Measurements from ENCODE around the gene ZCCHC2.

Gene ZCCHC2

DNA sequence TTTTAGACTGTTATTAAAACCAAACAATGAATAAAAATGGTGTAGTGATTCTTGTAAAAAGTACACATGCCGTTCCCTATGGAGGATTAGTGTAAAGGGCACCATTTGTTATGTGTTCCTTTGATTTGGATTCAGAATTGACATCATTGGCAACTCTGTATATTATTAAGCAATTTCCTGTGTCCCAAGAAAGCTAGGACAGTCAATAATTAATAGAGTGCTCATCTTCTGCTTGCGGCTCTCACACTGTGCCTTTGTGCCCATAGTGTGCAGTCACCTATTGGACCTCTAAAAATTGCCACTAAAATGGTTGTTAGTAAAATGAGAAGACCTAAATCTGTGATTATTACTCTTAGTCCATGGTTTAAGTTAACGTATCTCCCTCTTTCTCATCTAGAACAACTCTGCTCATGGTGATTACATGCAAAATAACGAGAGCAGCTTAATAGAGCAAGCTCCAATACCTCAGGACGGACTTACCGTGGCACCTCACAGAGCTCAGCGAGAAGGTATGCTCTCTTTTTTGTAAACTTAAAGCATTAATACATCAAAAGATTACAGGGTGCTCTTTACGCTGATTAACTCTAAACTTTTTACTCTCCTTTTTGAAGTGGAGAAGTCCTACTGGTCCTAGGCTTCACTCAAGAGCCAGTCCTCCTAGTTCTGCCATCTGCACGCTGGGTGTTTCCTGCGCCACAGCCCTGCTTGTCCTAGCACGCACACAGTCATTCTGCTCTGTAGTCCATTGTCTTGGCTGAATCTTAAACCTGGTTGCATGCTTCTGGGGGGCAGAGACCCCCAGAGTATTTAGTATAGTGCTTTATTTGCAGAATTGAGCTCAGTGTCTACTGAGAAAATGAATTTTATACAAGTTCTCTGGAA, 16.7 kb downstream of the ZCCHC2 start:
- DNase-seq: no peak

- no peak for DNase-seq
These were observed 20.2 kb downstream of the ZCCHC2 start for GRCh38 chr18:62543021-62543420.

DNA sequence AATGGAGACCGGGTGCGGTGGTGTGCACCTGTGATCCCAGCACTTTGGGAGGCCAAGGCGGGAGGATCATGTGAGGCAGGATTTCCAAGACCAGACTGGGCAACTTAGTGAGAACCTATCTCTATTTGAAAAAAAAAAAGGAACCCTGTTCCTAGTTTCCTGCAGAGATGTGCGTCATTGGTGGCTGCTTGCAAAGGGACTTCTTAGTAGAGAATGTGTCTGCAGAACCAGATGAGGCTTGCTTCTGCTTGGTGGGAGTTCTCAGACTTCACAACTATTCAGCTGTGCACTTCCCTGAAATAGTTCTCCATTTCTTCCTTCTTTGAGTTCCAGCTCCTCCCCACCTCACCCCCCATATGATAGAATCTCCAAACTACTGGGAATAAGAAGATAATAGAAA, 22.3 kb downstream of the ZCCHC2 start:
- DNase-seq: no peak

DNA sequence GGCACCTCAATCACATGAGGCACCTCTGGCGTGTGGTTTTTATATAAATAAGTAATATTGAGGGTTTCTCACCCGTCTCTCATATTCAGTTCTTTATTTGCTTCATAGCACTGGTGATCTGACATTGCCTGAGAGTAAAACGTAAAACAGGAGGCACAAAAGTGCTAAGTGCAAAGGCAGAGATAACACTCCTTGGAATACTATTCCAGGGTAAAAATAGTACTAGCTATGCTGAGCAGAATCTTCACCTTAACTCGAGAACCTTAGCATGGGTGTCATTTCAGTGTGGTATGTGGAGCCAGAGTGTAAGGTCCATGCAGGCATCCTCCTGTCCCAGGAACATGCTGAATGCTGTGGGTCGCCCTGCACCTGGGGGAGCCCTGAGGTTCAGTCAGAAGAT, 26.9 kb downstream of the ZCCHC2 start:
- DNase-seq: no peak

DNA sequence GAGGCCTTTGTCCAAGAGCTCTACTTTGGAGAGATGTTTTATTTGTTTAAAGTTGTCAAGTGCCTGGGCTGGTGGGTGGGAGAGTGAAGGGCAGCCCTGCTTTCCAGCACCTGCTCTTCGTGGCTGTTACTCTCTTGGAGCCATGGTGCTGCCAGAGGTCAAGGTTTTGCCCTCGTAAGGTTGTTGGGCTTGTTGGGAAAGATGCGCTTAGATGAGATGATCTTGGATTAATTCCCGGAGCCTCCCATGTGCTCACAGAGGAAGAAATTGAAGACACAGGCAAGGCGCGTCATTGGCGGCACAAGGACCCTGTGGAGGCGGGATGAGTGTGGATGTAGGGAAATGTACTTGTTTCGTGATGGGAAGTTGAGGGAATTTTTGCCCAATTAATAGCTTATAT, 27.9 kb downstream of the ZCCHC2 start:
- no peak for DNase-seq

DNA sequence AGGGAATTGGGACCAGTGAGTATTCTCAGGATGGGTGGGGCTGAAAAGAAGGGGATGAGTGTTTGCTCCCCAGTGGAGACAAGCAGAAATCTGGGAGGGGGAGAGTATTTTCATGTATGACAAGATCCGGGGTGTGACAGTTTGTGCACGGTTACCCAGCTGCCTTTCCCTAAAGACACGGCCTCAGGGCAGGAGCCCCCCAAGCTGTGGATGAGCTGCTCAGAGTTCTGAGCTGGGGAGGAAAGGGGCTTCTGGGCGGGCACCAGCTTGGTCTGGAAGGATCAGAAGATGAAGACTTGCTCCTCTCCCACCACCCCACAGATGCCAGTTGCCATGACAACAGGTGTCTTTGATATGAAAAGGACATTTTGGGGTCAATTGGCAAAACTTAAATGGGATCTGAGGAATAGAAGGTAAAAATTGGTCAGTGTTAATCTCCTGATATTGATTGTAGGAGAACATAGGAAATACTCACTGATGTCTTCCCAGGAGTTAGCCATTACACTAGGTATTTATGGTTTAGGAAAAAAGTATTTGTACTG, 29.2 kb downstream of the ZCCHC2 start:
- no peak for DNase-seq

DNA sequence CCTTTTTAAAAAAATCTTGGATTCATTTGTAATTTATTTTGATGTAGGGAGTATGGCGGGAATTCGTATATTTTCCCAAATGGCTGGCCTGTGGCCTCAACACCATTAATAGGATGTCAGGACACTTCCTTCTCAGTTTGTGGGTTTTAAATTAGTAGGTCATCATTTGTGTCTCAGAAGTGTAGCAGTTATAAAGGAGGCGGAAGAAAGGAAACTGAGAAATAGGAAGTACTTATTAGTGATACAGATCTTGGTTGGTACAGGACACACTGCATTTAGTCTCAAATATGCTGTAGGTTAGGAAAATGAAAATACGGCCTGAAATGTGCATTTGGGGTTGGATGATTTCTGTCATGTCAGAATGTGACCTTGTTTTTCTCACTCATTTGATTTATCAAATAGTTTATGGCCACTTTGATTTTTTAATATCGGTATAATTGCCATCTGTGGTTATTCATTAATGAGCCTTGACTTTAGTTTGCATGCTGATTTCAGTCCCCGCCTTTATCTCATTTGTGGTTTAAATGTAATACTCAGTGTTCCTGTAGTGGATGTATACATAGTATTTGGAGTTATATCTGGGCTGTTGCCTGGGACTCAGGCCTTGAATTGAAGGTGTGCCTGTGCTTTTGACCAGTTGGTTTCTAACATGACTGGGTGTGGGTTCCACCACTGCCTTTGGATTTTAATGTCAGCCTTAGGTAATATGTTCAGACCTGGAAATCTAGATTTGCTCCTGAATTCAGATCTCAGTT, 31.4 kb downstream of the ZCCHC2 start:
- no peak for DNase-seq

GRCh38 chr18:62555135-62555534, 32.3 kb downstream of the ZCCHC2 start:
- DNase-seq: no peak

DNA sequence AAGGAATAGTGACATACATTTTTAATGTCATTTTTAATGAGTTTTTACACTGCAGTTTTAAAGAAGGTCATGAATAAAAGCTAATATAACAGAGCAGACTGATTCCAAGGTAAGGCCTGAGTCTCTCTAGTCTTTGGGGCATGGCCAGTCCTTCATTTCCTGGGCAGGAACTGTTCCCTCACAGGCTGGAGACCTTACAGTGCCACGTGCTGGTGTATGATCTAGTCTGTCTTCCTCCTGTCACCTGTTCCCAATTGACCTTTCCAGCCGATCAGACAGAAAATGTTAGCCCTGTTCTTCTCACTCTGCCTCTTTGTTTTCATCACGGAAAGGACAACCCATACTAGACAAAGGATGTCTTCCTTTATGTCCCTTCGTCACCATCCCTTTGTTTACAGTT, 33.6 kb downstream of the ZCCHC2 start:
- DNase-seq: no peak

DNA sequence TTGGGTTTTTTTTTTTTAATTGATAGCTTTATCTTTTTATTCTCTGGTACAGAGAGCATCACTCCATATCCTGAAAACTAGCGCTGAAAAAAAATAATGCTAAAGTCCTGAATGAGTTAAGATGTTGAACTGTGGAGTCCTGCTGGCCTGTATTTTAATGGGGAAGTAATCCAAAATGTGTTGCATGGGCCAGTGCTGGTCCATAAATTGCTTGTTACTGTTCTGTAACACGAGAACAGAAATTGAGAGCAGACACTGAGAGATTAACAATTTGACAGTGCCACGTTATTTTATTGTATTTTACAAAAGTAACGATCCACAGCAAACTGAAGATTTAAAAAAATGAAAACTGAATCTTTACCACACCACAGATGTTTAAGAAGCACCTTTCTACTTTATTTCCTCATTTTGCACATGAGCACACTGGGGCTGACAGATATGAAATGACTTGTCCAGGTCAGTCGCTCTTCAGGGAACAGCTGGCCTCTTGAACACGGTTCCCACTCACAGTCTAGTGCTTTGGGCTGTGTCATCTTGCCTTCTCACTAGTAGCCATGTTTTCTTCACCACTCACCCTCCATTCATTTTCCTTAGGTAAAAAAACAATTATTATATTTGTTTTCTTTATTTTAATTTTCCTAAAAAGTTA, 35.3 kb downstream of the ZCCHC2 start:
- no peak for DNase-seq

- DNase-seq: no peak
These were observed 41.2 kb downstream of the ZCCHC2 start for GRCh38 chr18:62564044-62564443.

- DNase-seq: peak; percentile 46
These were observed 43.4 kb downstream of the ZCCHC2 start for GRCh38 chr18:62566199-62566598.

- DNase-seq: no peak
These were observed 44.0 kb downstream of the ZCCHC2 start for GRCh38 chr18:62566818-62567217.

DNA sequence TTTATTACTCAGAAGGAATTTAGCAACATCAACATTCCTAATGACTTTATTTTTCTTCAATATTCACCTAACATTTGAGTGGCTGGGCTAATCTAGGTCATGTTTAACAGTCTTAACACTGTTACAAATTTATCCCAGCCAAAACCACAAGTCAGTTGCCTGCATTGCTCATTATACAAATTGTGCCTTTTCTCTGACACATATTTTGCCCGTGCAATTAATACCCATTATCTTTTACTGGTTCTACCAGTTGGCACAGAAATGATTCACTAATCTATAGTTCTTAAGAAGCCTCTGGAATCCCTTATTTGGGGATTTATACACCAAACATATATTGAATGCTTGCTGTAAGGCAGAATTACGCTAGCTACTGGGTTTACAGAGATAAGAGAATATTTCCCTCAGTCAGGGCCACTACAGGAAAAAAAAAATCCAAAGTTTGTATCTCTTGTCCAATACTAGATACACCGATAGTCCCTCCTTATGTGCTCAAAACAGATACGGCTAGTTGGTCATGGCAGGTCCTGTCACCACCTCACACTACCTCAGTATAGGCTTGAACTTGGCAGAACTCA, 46.3 kb downstream of the ZCCHC2 start:
- DNase-seq: no peak

DNA sequence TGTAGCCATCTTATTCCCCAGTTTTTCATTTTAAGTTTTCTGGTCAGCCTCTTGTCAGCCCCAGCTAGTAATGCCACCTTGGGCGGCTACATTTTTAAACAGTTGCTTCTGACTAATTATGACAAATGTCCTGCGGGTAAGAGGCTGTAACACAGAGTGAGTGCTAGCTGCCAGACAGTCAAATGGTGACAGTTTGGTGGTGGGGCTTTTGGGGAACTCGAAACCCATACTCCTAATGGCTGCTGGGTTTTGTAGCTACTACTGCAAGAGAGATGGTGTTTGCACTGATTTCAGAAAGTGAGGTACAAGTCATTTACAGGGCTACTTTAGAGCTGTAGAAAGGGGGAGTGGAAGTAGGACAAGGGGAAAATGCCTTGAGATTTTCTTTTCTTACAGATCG, 48.2 kb downstream of the ZCCHC2 start:
- no peak for DNase-seq

GRCh38 chr18:62571648-62572047, 48.8 kb downstream of the ZCCHC2 start:
- no peak for DNase-seq

DNA sequence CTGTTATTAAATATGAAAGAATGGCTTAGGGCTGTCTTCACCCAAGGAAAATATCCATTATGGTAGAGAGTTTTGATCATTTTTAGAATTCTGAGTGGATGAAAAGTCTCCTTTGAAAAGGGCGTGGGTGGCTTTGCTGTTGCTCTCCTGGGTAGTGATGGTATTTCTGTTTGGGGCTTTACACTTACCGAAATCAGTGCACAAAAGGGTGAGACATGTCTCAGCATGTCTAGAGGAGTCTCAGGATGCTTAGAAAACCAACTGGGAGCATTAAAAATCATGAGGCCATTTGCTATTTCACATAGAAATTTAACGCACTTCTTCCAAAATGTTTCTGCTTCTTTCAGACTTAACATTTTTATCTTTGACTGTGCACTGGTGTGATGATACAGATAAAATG, 49.6 kb downstream of the ZCCHC2 start:
- DNase-seq: no peak

GRCh38 chr18:62574776-62575175, 52.0 kb downstream of the ZCCHC2 start:
- no peak for DNase-seq

- DNase-seq: no peak
These were observed 53.4 kb downstream of the ZCCHC2 start for GRCh38 chr18:62576271-62576670.

GRCh38 chr18:62576845-62577512, 54.2 kb downstream of the ZCCHC2 start:
- DNase-seq: peak; percentile 22

GRCh38 chr18:62577765-62578164, 54.9 kb downstream of the ZCCHC2 start:
- DNase-seq: no peak

DNA sequence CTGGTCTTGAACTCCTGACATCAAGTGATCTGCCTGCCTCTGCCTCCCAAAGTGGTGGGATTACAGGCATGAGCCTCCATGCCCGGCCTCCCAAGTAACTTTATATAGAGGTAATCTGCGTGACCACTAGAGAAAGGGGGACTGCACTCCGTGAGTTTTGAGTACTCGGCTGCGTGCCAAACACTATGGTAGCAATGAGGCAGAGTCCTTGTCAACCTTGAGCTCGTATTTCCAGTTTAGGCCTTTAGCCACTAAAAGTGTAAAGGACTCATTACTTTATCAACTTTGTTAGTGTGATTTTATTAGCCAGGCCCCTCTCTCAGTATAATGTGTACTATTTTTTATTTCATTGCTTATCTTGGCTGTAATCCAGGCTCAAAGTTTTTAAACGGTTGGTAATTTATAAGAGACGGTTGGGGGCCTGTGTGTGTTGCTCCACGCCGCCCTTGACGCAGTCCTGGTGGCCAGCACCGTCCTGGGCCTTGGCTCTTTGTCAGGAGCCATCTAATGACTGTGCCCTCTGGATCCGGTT, 56.2 kb downstream of the ZCCHC2 start:
- DNase-seq: no peak
